T-cell (primary cell): ENCODE results near the gene VPS35L. TPM values are rescaled to one million over a fixed set of nuclear protein-coding genes. Genes with fewer than 3 reads are reported as not detected.

Source experiments
- ATAC-seq, 4 experiments: fragments of 200-7000 bp in 3 of 4; fragments of 150-1000 bp in 1 of 4; cut with Tn5 transposase; replicated peaks in 1 of 4; 1 replicate in 3 of 4; 2 replicates in 1 of 4; pipeline ENCODE4 v1.10.0; 2021; ENCODE audit warnings: moderate library complexity in 3 of 4, mild to moderate bottlenecking in 2 of 4, moderate number of reproducible peaks in 1 of 4
- CTCF ChIA-PET, 2 donors: fragments of 300-600 bp; sonication (Branson Sonifier 250); formaldehyde crosslinking; loops; one replicate each; lab custom pipeline; 2022; ENCODE audit warnings: antibody characterized with exemption in 2 of 2; lab: Charles Lee
- POLR2A ChIA-PET, 2 donors: fragments of 300-600 bp; sonication (Branson Sonifier 250); formaldehyde crosslinking; loops; one replicate each; lab custom pipeline; 2022; ENCODE audit warnings: antibody characterized with exemption in 2 of 2; lab: Charles Lee
- DNase-seq, 35 experiments: peaks; one replicate each; pipeline versions ENCODE4 v3.0.0 to v3.0.0-alpha.2; 2013 to 2023
- H3K27ac ChIP-seq: one replicate; pipeline ENCODE4 v1.5.1; 2013; ENCODE audit warnings: low read length
- H3K27me3 ChIP-seq, 2 experiments: replicated peaks in 1 of 2; 1 replicate in 1 of 2; 2 replicates in 1 of 2; pipeline versions ENCODE4 v1.6.1 to v1.7.0; 2013; ENCODE audit warnings: low read length in 1 of 2, mixed read lengths in 1 of 2; ENCODE audit not compliant: control insufficient read depth in 2 of 2, insufficient read depth in 2 of 2; ENCODE audit errors: extremely low read depth in 1 of 2
- H3K36me3 ChIP-seq, 2 donors: 1 replicate in 1 of 2; 2 replicates in 1 of 2; pipeline versions ENCODE4 v1.6.1 to v1.7.0; 2013; ENCODE audit warnings: low read length in 1 of 2; ENCODE audit not compliant: control insufficient read depth in 2 of 2, insufficient read depth in 1 of 2; ENCODE audit errors: extremely low read depth in 1 of 2
- H3K4me1 ChIP-seq, 2 experiments: 1 replicate in 1 of 2; 2 replicates in 1 of 2; pipeline versions ENCODE4 v1.6.1 to v1.7.0; 2013; ENCODE audit warnings: low read length in 2 of 2, mixed read lengths in 1 of 2; ENCODE audit not compliant: insufficient read depth in 2 of 2, control insufficient read depth in 1 of 2; ENCODE audit errors: extremely low read depth in 1 of 2
- H3K4me3 ChIP-seq, 2 donors: 1 replicate in 1 of 2; 2 replicates in 1 of 2; pipeline versions ENCODE4 v1.5.1 to v1.7.0; 2013; ENCODE audit warnings: mild to moderate bottlenecking in 2 of 2, low read length in 1 of 2, moderate library complexity in 1 of 2; ENCODE audit not compliant: control insufficient read depth in 1 of 2; ENCODE audit errors: extremely low read depth in 1 of 2
- H3K9me3 ChIP-seq: 2 replicates; pipeline ENCODE4 v1.7.0; 2013
- H3K27ac Mint-ChIP-seq, 2 donors: one replicate each; pipeline ENCODE4 v1.8.0; 2020 to 2021; ENCODE audit warnings: mild to moderate bottlenecking in 2 of 2, mixed read lengths in 2 of 2
- H3K27me3 Mint-ChIP-seq, 2 donors: one replicate each; pipeline ENCODE4 v1.8.0; 2021 to 2022; ENCODE audit warnings: mixed read lengths in 2 of 2
- H3K36me3 Mint-ChIP-seq: one replicate; pipeline ENCODE4 v1.8.0; 2021; ENCODE audit warnings: mixed read lengths
- H3K4me1 Mint-ChIP-seq, 3 donors: one replicate each; pipeline ENCODE4 v1.8.0; 2020 to 2022; ENCODE audit warnings: mixed read lengths in 3 of 3, mild to moderate bottlenecking in 1 of 3
- H3K4me3 Mint-ChIP-seq, 3 donors: one replicate each; pipeline ENCODE4 v1.8.0; 2020 to 2022; ENCODE audit warnings: mild to moderate bottlenecking in 3 of 3, mixed read lengths in 3 of 3, moderate library complexity in 3 of 3
- H3K9me3 Mint-ChIP-seq, 3 donors: one replicate each; pipeline ENCODE4 v1.8.0; 2020 to 2022; ENCODE audit warnings: mixed read lengths in 3 of 3
- WGBS: methylation state at CpG from one replicate; pipeline ENCODE4 v1.1.5; 2013; ENCODE audit warnings: missing lambda C conversion rate; ENCODE audit not compliant: insufficient coverage; 5-methylcytosine and 5-hydroxymethylcytosine counted together
- total RNA-seq, 35 experiments: library from RNA in 6 of 35; stranded (reverse) in 6 of 35; fragments of 120-200 nt in 1 of 35; gene quantifications; one replicate each; pipeline versions ENCODE4 v1.2.1 to v1.2.4 and lab custom pipeline; 2013 to 2026

VPS35L gene
- total RNA-seq, 5 donors from 2014 or later (not counting 1 experiment from before 2014, with no cell fraction given): 40.2 to 46.9 (median 42.9) TPM

GRCh38 chr16:19525385-19525723, 30.1 kb upstream of the VPS35L start:
- Histone ChIP-seq H3K9me3 (no peaks in the 10 kb centered on the region), H3K36me3 (peaks cover 0 to 9% of the 10 kb centered on the region in 2 donors), H3K27me3 (no peaks in the 10 kb centered on the region), H3K4me3 (no peak overlapping the region), H3K27ac (no peak overlapping the region), H3K4me1 (peaks cover 19 to 30% of the 10 kb centered on the region in 2 experiments)
- CTCF ChIA-PET: interaction anchor here in 1 of 2 donors (0.7 to 3.7 kb wide), 3 partner anchors 12 to 58 kb away, joined by 3 to 47 read pairs (median 5); partner anchors contain the start of gene VPS35L
- POLR2A ChIA-PET: interaction anchor here in 1 of 2 donors (1.0 kb wide), 1 partner anchor 724 kb away, joined by 3 read pairs; the partner anchor contains the start of gene ARL6IP1
- Mint-ChIP-seq H3K27me3 (no peaks in the 10 kb centered on the region), H3K4me3 (peak overlapping the region; percentile 92 to 99 (median 93)), H3K36me3 (peaks cover 11% of the 10 kb centered on the region), H3K4me1 (peaks cover 37 to 47% (median 43%) of the 10 kb centered on the region in 3 donors), H3K9me3 (no peaks in the 10 kb centered on the region), H3K27ac (no peak overlapping the region)
- no CpG with 5 or more reads among the region's 2 CpGs for WGBS
- DNase-seq (no peak), ATAC-seq (no peak)

- no peaks in the 10 kb centered on the region for H3K27me3 Mint-ChIP-seq
- H3K36me3 Mint-ChIP-seq: peaks cover 13% of the 10 kb centered on the region
- Histone ChIP-seq H3K27ac (no peak overlapping the region), H3K9me3 (no peaks in the 10 kb centered on the region), H3K4me1 (peaks cover 12 to 21% of the 10 kb centered on the region in 2 experiments), H3K36me3 (peaks cover 0 to 9% of the 10 kb centered on the region in 2 donors), H3K4me3 (no peak overlapping the region), H3K27me3 (no peaks in the 10 kb centered on the region)
- no peak overlapping the region for H3K27ac Mint-ChIP-seq
- no peak overlapping the region for H3K4me3 Mint-ChIP-seq
- DNase-seq (no peak), ATAC-seq (no peak)
- ChIA-PET POLR2A (no interaction called here), CTCF (no interaction called here)
- peaks cover 26 to 30% (median 26%) of the 10 kb centered on the region in 3 donors for H3K4me1 Mint-ChIP-seq
- no peaks in the 10 kb centered on the region for H3K9me3 Mint-ChIP-seq
- 100% methylated on average over 1 of the region's 1 CpG for WGBS
These were observed 28.3 kb upstream of the VPS35L start for GRCh38 chr16:19527161-19527560.

- DNase-seq: no peak
- no peak overlapping the region for H3K4me3 Mint-ChIP-seq
- H3K27me3 ChIP-seq: no peaks in the 10 kb centered on the region
- H3K4me3 ChIP-seq: no peak overlapping the region
- no peaks in the 10 kb centered on the region for H3K9me3 Mint-ChIP-seq
- CTCF ChIA-PET: no interaction called here
- H3K27me3 Mint-ChIP-seq: no peaks in the 10 kb centered on the region
- H3K27ac ChIP-seq: no peak overlapping the region
- H3K4me1 ChIP-seq: peaks cover 11 to 12% of the 10 kb centered on the region in 2 experiments
- H3K27ac Mint-ChIP-seq: no peak overlapping the region
- ATAC-seq: no peak
- peaks cover 20% of the 10 kb centered on the region for H3K36me3 Mint-ChIP-seq
- H3K9me3 ChIP-seq: no peaks in the 10 kb centered on the region
- peaks cover 0 to 9% of the 10 kb centered on the region in 2 donors for H3K36me3 ChIP-seq
- 100% methylated on average over 2 of the region's 3 CpGs for WGBS
- POLR2A ChIA-PET: no interaction called here
- peaks cover 17 to 20% (median 17%) of the 10 kb centered on the region in 3 donors for H3K4me1 Mint-ChIP-seq
These were observed 26.8 kb upstream of the VPS35L start for GRCh38 chr16:19528666-19529065.

GRCh38 chr16:19532601-19533000, 22.9 kb upstream of the VPS35L start:
- H3K27me3 ChIP-seq: no peaks in the 10 kb centered on the region
- H3K9me3 ChIP-seq: no peaks in the 10 kb centered on the region
- no peaks in the 10 kb centered on the region for H3K27me3 Mint-ChIP-seq
- no peak overlapping the region for H3K4me3 ChIP-seq
- H3K36me3 ChIP-seq: peaks cover 0 to 21% of the 10 kb centered on the region in 2 donors
- no CpG with 5 or more reads among the region's 1 CpG for WGBS
- H3K4me3 Mint-ChIP-seq: no peak overlapping the region
- CTCF ChIA-PET: interaction anchor here in 1 of 2 donors (1.0 kb wide), 1 partner anchor 17 kb away, joined by 3 read pairs; no protein-coding TSS in a partner anchor
- no peaks in the 10 kb centered on the region for H3K4me1 ChIP-seq
- no peak overlapping the region for H3K27ac ChIP-seq
- peaks cover 38% of the 10 kb centered on the region for H3K36me3 Mint-ChIP-seq
- POLR2A ChIA-PET: no interaction called here
- H3K4me1 Mint-ChIP-seq: no peaks in the 10 kb centered on the region
- DNase-seq (no peak), ATAC-seq (no peak)
- H3K9me3 Mint-ChIP-seq: no peaks in the 10 kb centered on the region
- H3K27ac Mint-ChIP-seq: no peak overlapping the region

- no peaks in the 10 kb centered on the region for H3K27me3 ChIP-seq
- no peak for ATAC-seq
- DNase-seq: no peak
- no peak overlapping the region for H3K27ac ChIP-seq
- Mint-ChIP-seq H3K4me3 (no peak overlapping the region), H3K27ac (no peak overlapping the region), H3K9me3 (peaks cover 0 to 2% (median 0%) of the 10 kb centered on the region in 3 donors), H3K27me3 (no peaks in the 10 kb centered on the region), H3K36me3 (peaks cover 56% of the 10 kb centered on the region), H3K4me1 (no peaks in the 10 kb centered on the region)
- ChIA-PET CTCF (interaction anchor here (0.6 to 1.7 kb wide), 5 partner anchors 9 to 448 kb away, joined by 3 to 8 read pairs (median 3); partner anchors contain the start of gene VPS35L (in 1 of the 2)), POLR2A (no interaction called here)
- peaks cover 11 to 56% of the 10 kb centered on the region in 2 donors for H3K36me3 ChIP-seq
- WGBS: 100% methylated on average over 1 of the region's 6 CpGs
- no peaks in the 10 kb centered on the region for H3K4me1 ChIP-seq
- H3K4me3 ChIP-seq: no peak overlapping the region
- no peaks in the 10 kb centered on the region for H3K9me3 ChIP-seq
These were observed 15.1 kb upstream of the VPS35L start for GRCh38 chr16:19540241-19540970.

- no CpG with 5 or more reads among the region's 3 CpGs for WGBS
- Mint-ChIP-seq H3K9me3 (peaks cover 0 to 2% (median 0%) of the 10 kb centered on the region in 3 donors), H3K27ac (no peak overlapping the region), H3K4me1 (no peaks in the 10 kb centered on the region), H3K36me3 (peaks cover 45% of the 10 kb centered on the region), H3K4me3 (no peak overlapping the region), H3K27me3 (no peaks in the 10 kb centered on the region)
- ChIA-PET POLR2A (no interaction called here), CTCF (interaction anchor here (0.6 to 1.4 kb wide), 2 partner anchors 12 to 362 kb away, joined by 3 to 5 read pairs; no protein-coding TSS in a partner anchor)
- H3K9me3 ChIP-seq: no peaks in the 10 kb centered on the region
- H3K36me3 ChIP-seq: peaks cover 11 to 54% of the 10 kb centered on the region in 2 donors
- no peak overlapping the region for H3K4me3 ChIP-seq
- no peaks in the 10 kb centered on the region for H3K4me1 ChIP-seq
- no peak for ATAC-seq
- no peaks in the 10 kb centered on the region for H3K27me3 ChIP-seq
- DNase-seq: no peak
- H3K27ac ChIP-seq: no peak overlapping the region
These were observed 13.2 kb upstream of the VPS35L start for GRCh38 chr16:19542138-19542821.
